Glutamatergic neuron (in vitro differentiated cells): ENCODE data around the gene GAPVD1. TPM values are rescaled to one million over a fixed set of nuclear protein-coding genes. Genes with fewer than 3 reads are reported as not detected.

Experiments
- DNase-seq: peaks from one replicate; pipeline ENCODE4 v3.0.0; 2022
- H3K27ac Mint-ChIP-seq: one replicate; pipeline ENCODE4 v1.8.0; 2020; ENCODE audit warnings: mild to moderate bottlenecking, mixed read lengths, inconsistent platforms; ENCODE audit not compliant: unreplicated experiment
- H3K27me3 Mint-ChIP-seq: one replicate; pipeline ENCODE4 v1.8.0; 2020; ENCODE audit warnings: mild to moderate bottlenecking, moderate library complexity, mixed read lengths, inconsistent platforms; ENCODE audit not compliant: unreplicated experiment
- H3K36me3 Mint-ChIP-seq: one replicate; pipeline ENCODE4 v1.8.0; 2020; ENCODE audit warnings: mild to moderate bottlenecking, mixed read lengths, inconsistent platforms; ENCODE audit not compliant: unreplicated experiment
- H3K4me1 Mint-ChIP-seq: one replicate; pipeline ENCODE4 v1.8.0; 2020; ENCODE audit warnings: mild to moderate bottlenecking, low read depth, mixed read lengths, inconsistent platforms; ENCODE audit not compliant: unreplicated experiment
- H3K4me3 Mint-ChIP-seq: one replicate; pipeline ENCODE4 v1.8.0; 2020; ENCODE audit warnings: mild to moderate bottlenecking, mixed read lengths, inconsistent platforms; ENCODE audit not compliant: unreplicated experiment
- H3K9me3 Mint-ChIP-seq: one replicate; pipeline ENCODE4 v1.8.0; 2020; ENCODE audit warnings: mild to moderate bottlenecking, moderate library complexity, mixed read lengths, inconsistent platforms; ENCODE audit not compliant: unreplicated experiment
- CTCF ChIP-seq: fragments of 200-600 bp; sonication (generic); IDR thresholded peaks from one replicate; pipeline ENCODE4 v1.5.0; 2021; ENCODE audit not compliant: partially characterized antibody, unreplicated experiment
- total RNA-seq: library from RNA; stranded (reverse); fragmentation: NEBNext Ultra II Directional; extraction: Animal tissue kit (Norgen Biotek cat#: 25700); gene quantifications from one replicate; pipeline ENCODE4 v1.2.1, GENCODE V29; 2021; ENCODE audit not compliant: unreplicated experiment

Gene GAPVD1
- total RNA-seq, 1 donor from 2014 or later, result 59.2 TPM

GRCh38 chr9:125238915-125239446, 22.6 kb upstream of the GAPVD1 start:
- DNase-seq, result no peak
- peak overlapping the region; percentile 67 for H3K4me3 Mint-ChIP-seq
- no peak overlapping the region for H3K27ac Mint-ChIP-seq
- TF ChIP-seq CTCF, result no peak
- H3K4me1 Mint-ChIP-seq, result peaks cover 6% of the 10 kb centered on the region
- H3K9me3 Mint-ChIP-seq, result peaks cover 9% of the 10 kb centered on the region
- no peaks in the 10 kb centered on the region for H3K36me3 Mint-ChIP-seq
- peaks cover 14% of the 10 kb centered on the region for H3K27me3 Mint-ChIP-seq

DNA sequence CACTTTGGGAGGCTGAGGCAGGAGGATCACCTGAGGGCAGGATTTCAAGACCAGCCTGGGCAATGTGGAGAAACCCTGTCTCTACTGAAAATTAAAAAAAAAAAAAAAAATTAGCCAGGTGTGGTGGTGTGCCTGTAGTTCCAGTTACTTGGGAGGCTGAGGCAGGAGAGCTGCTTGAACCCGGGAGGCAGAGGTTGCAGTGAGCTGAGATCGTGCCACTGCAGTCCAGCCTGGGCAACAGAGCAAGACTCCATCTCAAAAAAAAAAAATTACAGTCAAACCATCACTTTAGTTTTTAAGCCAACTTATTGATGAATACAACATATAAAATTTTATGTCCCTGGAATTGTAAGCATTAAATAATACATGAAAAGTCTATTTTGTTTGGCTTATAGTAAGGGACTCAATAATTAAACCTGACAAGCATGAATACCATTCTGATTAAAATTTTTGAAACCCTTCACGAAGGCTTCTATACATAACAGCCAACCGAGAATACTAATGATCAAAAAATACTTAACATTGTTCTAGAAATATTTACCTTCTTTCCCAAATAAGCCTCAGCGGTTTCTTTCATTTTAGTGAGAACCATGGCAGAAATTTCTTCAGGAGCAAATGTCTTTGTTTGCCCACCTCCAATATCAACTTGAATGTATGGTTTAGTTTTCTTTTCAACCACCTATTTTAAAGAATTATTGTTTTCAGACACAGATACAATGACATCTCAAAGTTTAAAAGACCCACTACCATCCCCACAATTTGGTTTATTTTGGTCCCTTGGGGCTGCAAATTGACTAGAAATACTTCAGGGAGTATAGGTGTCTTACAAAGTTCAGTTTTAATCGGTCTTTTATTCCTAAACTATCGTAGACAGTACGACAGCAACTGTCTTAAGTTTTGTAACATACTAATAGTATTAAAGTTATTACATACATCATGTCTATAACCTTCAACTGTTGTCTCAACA, 21.7 kb upstream of the GAPVD1 start:
- TF ChIP-seq CTCF, result no peak
- H3K27ac Mint-ChIP-seq, result peak overlapping the region; percentile 98
- H3K4me1 Mint-ChIP-seq, result peaks cover 6% of the 10 kb centered on the region
- peak overlapping the region; percentile 99 for H3K4me3 Mint-ChIP-seq
- peaks cover 14% of the 10 kb centered on the region for H3K27me3 Mint-ChIP-seq
- no peak for DNase-seq
- H3K36me3 Mint-ChIP-seq, result no peaks in the 10 kb centered on the region
- H3K9me3 Mint-ChIP-seq, result peaks cover 9% of the 10 kb centered on the region

DNA sequence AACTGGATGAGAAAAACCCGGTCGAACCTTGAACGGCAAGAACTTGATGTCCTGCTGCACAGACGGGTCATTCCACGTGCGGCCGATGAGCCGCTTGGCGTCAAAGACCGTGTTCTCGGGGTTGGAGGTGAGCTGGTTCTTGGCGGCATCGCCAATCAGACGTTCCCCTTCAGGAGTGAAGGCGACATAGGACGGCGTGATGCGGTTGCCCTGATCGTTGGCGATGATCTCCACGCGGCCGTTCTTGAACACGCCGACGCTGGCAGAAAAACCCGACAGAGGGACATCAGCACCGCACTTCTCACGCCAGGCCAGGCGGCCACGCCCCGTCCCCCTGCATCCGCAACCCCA, 21.0 kb upstream of the GAPVD1 start:
- DNase-seq, result peak; percentile 41
- Mint-ChIP-seq H3K36me3 (no peaks in the 10 kb centered on the region), H3K9me3 (peaks cover 9% of the 10 kb centered on the region), H3K4me1 (peaks cover 6% of the 10 kb centered on the region), H3K27ac (peak overlapping the region; percentile 98), H3K4me3 (peak overlapping the region; percentile 99), H3K27me3 (peaks cover 14% of the 10 kb centered on the region)
- no peak for TF ChIP-seq CTCF

GRCh38 chr9:125241000-125241862, 20.4 kb upstream of the GAPVD1 start, which contains the start of gene HSPA5:
Gene HSPA5 (minus strand): TSS chr9:125241343. CDS start chr9:125241126, 217 bp downstream.
- peaks cover 14% of the 10 kb centered on the region for H3K27me3 Mint-ChIP-seq
- peaks cover 5% of the 10 kb centered on the region for H3K4me1 Mint-ChIP-seq
- H3K4me3 Mint-ChIP-seq, result peak within 1 kb of the TSS; percentile 99
- TF ChIP-seq CTCF, result no peak
- DNase-seq, result peak; percentile 99
- H3K27ac Mint-ChIP-seq, result peak within 1 kb of the TSS; percentile 98
- peaks cover 9% of the 10 kb centered on the region for H3K9me3 Mint-ChIP-seq
- no peaks in the 10 kb centered on the region for H3K36me3 Mint-ChIP-seq
